ENCODE measurements around the gene IER3IP1. TPM values are rescaled to one million over a fixed set of nuclear protein-coding genes. Genes with fewer than 3 reads are reported as not detected.

IER3IP1 gene
- total RNA-seq, 1 donor from 2014 or later = 9.8 TPM

DNA sequence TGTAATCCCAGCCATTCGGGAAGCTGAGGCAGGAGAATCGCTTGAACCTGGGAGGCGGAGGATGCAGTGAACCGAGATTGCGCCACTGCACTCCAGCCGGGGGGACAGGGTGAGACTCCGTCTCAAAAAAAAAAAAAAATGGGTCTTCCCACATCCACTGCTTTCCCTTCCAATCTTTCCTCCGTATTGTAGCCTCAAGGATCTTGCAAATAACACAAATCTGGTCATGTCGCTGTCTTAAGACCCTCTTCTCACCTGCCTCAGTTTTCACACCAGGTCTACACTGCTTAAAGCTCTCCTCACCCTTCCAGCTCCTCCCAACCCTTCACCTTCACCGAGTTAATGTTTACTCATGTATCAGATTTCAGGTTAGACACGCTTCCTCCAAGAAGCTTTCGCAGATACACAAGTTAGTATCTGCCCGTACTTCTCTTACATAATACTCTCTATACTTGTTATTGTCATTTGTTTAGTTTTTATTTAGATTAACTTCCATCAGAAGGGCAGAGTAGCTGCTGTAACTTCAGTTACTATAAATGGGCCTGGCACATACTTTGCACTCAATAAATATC, 1.5 kb downstream of the IER3IP1 start:
- no peaks in the 10 kb centered on the region for H3K27me3 Mint-ChIP-seq (ENCODE audit: unreplicated experiment)
- H3K4me1 Mint-ChIP-seq (ENCODE audit: low read depth, unreplicated experiment) = no peaks in the 10 kb centered on the region
- H3K27ac Mint-ChIP-seq (ENCODE audit: unreplicated experiment) = no peak overlapping the region
- no peak overlapping the region for H3K4me3 Mint-ChIP-seq (ENCODE audit: unreplicated experiment)
- TF ChIP-seq, protein P1, sequence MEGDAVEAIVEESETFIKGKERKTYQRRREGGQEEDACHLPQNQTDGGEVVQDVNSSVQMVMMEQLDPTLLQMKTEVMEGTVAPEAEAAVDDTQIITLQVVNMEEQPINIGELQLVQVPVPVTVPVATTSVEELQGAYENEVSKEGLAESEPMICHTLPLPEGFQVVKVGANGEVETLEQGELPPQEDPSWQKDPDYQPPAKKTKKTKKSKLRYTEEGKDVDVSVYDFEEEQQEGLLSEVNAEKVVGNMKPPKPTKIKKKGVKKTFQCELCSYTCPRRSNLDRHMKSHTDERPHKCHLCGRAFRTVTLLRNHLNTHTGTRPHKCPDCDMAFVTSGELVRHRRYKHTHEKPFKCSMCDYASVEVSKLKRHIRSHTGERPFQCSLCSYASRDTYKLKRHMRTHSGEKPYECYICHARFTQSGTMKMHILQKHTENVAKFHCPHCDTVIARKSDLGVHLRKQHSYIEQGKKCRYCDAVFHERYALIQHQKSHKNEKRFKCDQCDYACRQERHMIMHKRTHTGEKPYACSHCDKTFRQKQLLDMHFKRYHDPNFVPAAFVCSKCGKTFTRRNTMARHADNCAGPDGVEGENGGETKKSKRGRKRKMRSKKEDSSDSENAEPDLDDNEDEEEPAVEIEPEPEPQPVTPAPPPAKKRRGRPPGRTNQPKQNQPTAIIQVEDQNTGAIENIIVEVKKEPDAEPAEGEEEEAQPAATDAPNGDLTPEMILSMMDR (IDR thresholded peaks at IDR 0.05; ENCODE audit: partially characterized antibody, unreplicated experiment) = no peak
- H3K36me3 Mint-ChIP-seq (ENCODE audit: unreplicated experiment) = no peaks in the 10 kb centered on the region
- no peak for DNase-seq
- H3K9me3 Mint-ChIP-seq (ENCODE audit: unreplicated experiment) = peaks cover under 1% of the 10 kb centered on the region

DNA sequence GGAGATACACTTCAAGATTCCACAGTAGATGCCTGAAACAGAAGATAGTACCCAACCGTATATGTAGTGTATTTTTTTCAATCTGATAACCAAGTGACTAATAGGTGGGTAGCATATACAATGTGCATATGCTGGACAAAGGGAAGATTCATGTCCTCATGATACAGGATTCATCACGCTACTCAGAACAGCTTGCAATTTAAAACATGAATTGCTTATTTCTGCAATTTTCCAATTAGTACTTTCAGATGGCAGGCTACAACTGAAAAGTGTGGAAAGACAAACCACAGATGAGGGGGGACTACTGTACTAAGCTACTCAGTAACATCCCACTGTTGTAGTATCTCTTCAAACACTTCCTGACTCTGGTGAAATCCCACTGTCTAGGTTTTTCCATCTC, 3.7 kb downstream of the IER3IP1 start:
- Mint-ChIP-seq H3K4me3 (ENCODE audit: unreplicated experiment) (no peak overlapping the region), H3K27me3 (ENCODE audit: unreplicated experiment) (no peaks in the 10 kb centered on the region), H3K36me3 (ENCODE audit: unreplicated experiment) (no peaks in the 10 kb centered on the region), H3K9me3 (ENCODE audit: unreplicated experiment) (no peaks in the 10 kb centered on the region), H3K4me1 (ENCODE audit: low read depth, unreplicated experiment) (no peaks in the 10 kb centered on the region), H3K27ac (ENCODE audit: unreplicated experiment) (no peak overlapping the region)
- TF ChIP-seq, protein P1 (IDR thresholded peaks at IDR 0.05; ENCODE audit: partially characterized antibody, unreplicated experiment) = no peak
- DNase-seq = no peak

DNA sequence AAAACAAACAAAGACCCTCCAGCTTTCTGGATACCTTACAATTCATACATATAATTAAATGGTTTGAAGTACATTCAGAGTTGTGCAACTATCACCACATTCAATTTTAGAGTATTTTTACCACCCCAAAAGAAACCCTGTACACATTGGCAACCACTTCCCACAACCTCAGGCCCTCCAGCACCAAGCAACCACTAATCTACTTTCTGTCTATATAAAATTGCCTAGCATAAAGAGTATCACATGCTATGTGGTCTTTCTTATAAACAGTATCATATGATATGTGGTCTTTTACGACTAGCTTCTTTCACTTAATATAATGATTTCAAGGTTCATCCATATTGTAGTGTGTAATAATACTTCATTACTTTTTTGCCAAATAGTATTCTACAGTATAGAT, 7.3 kb downstream of the IER3IP1 start:
- Mint-ChIP-seq H3K9me3 (ENCODE audit: unreplicated experiment) (no peaks in the 10 kb centered on the region), H3K4me1 (ENCODE audit: low read depth, unreplicated experiment) (no peaks in the 10 kb centered on the region), H3K27ac (ENCODE audit: unreplicated experiment) (no peak overlapping the region), H3K4me3 (ENCODE audit: unreplicated experiment) (no peak overlapping the region), H3K27me3 (ENCODE audit: unreplicated experiment) (no peaks in the 10 kb centered on the region), H3K36me3 (ENCODE audit: unreplicated experiment) (no peaks in the 10 kb centered on the region)
- DNase-seq = no peak
- TF ChIP-seq, protein P1 (IDR thresholded peaks at IDR 0.05; ENCODE audit: partially characterized antibody, unreplicated experiment) = no peak

DNA sequence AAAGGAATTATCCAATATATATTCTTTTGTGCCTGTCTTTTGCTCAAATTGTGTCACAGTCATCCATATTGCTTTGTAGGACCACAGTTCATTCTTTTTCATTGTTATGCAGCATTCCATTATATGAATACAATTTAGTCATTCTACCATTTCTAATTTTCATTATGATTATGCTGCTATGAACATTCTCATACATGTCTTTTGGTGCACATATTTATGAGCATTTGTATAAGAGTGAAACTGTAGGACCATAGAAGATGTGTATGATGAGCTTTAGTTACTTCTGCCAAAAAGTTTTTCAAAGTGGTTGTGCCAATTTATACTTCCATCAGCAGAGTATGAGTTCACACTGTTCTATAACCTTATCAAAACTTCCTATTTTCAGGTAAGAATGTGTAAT, 7.7 kb downstream of the IER3IP1 start:
- H3K4me1 Mint-ChIP-seq (ENCODE audit: low read depth, unreplicated experiment) = no peaks in the 10 kb centered on the region
- no peaks in the 10 kb centered on the region for H3K36me3 Mint-ChIP-seq (ENCODE audit: unreplicated experiment)
- H3K27ac Mint-ChIP-seq (ENCODE audit: unreplicated experiment) = no peak overlapping the region
- TF ChIP-seq, protein P1 (IDR thresholded peaks at IDR 0.05; ENCODE audit: partially characterized antibody, unreplicated experiment) = no peak
- DNase-seq = no peak
- H3K27me3 Mint-ChIP-seq (ENCODE audit: unreplicated experiment) = no peaks in the 10 kb centered on the region
- no peaks in the 10 kb centered on the region for H3K9me3 Mint-ChIP-seq (ENCODE audit: unreplicated experiment)
- no peak overlapping the region for H3K4me3 Mint-ChIP-seq (ENCODE audit: unreplicated experiment)

DNA sequence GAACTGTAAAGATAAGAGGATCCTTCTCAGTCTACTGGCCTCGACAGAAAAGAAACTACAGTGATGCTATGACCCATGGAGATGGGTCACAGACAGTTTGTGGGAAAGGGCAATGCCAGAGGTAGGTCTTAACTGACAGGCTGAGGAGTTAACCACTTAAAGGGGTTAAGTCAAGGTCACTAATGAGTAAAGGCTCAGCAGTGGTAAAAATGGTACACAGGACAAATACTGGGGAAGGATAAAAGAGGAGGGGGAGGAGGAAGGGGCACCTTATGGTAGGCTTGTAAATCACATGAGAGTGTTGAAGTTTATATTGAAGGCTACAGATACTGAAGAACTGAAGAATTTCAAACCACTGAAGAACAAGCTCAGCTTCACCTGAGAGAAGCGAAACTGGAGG, 9.9 kb downstream of the IER3IP1 start:
- no peak for DNase-seq
- peaks cover 2% of the 10 kb centered on the region for H3K27me3 Mint-ChIP-seq (ENCODE audit: unreplicated experiment)
- TF ChIP-seq, protein P1 (IDR thresholded peaks at IDR 0.05; ENCODE audit: partially characterized antibody, unreplicated experiment) = no peak
- no peaks in the 10 kb centered on the region for H3K9me3 Mint-ChIP-seq (ENCODE audit: unreplicated experiment)
- H3K4me1 Mint-ChIP-seq (ENCODE audit: low read depth, unreplicated experiment) = no peaks in the 10 kb centered on the region
- H3K27ac Mint-ChIP-seq (ENCODE audit: unreplicated experiment) = no peak overlapping the region
- H3K4me3 Mint-ChIP-seq (ENCODE audit: unreplicated experiment) = no peak overlapping the region
- H3K36me3 Mint-ChIP-seq (ENCODE audit: unreplicated experiment) = no peaks in the 10 kb centered on the region
